GM12873 (cell line): ENCODE measurements around the gene CCT5.
A peak's percentile ranks its signal among the peaks of the same experiment; 100 is the strongest.

Source experiments
- CTCF ChIP-seq: IDR thresholded peaks from 2 replicates; pipeline ENCODE4 v1.5.1; 2012; ENCODE audit warnings: low read depth, mild to moderate bottlenecking, moderate library complexity, low read length, control low read depth; ENCODE audit not compliant: insufficient read depth; ENCODE audit errors: missing control alignments

Gene CCT5

GRCh38 chr5:10278658-10279279 is 28.7 kb downstream of the CCT5 start:
- no peak for TF ChIP-seq CTCF

GRCh38 chr5:10279328-10279727 is 29.2 kb downstream of the CCT5 start:
- no peak for TF ChIP-seq CTCF

GRCh38 chr5:10279925-10280720 is 30.0 kb downstream of the CCT5 start:
- TF ChIP-seq CTCF = no peak

- TF ChIP-seq CTCF = peak; percentile 97
Observed at GRCh38 chr5:10283927-10284635, 34.0 kb downstream of the CCT5 start.

- TF ChIP-seq CTCF = no peak
Observed at GRCh38 chr5:10286162-10286861, 36.2 kb downstream of the CCT5 start.

- no peak for TF ChIP-seq CTCF
Observed at GRCh38 chr5:10286862-10287227, 36.8 kb downstream of the CCT5 start.

GRCh38 chr5:10288592-10289219 is 38.6 kb downstream of the CCT5 start:
- TF ChIP-seq CTCF = no peak
